Suprapubic skin (tissue), 4 donors: ENCODE results near the gene FABP1. TPM values are rescaled to one million over a fixed set of nuclear protein-coding genes. Genes with fewer than 3 reads are reported as not detected.

ENCODE experiments used
- DNase-seq, 2 donors: peaks; one replicate each; pipeline ENCODE4 v3.0.0-alpha.2; 2019; ENCODE audit warnings: low spot score in 2 of 2
- H3K27ac ChIP-seq: fragments of 200-600 bp; sonication (generic); one replicate; pipeline ENCODE4 v1.5.1; 2019
- H3K27me3 ChIP-seq: fragments of 200-600 bp; sonication (generic); one replicate; pipeline ENCODE4 v1.5.1; 2019
- H3K36me3 ChIP-seq: fragments of 200-600 bp; sonication (generic); one replicate; pipeline ENCODE4 v1.5.1; 2019
- H3K4me1 ChIP-seq: fragments of 200-600 bp; sonication (generic); one replicate; pipeline ENCODE4 v1.5.1; 2019
- H3K4me3 ChIP-seq: fragments of 200-600 bp; sonication (generic); one replicate; pipeline ENCODE4 v1.5.1; 2019; ENCODE audit warnings: mild to moderate bottlenecking
- H3K9me3 ChIP-seq: fragments of 200-600 bp; sonication (generic); one replicate; pipeline ENCODE4 v1.5.1; 2019
- CTCF ChIP-seq, 2 donors: fragments of 200-600 bp in 1 of 2; fragments of 450-650 bp in 1 of 2; sonication (generic) in 1 of 2; IDR thresholded peaks; one replicate each; pipeline ENCODE4 v1.5.1; 2016 to 2019; ENCODE audit warnings: antibody characterized with exemption in 2 of 2, mild to moderate bottlenecking in 1 of 2, moderate library complexity in 1 of 2
- EP300 ChIP-seq: sonication (generic); formaldehyde crosslinking; IDR thresholded peaks from one replicate; pipeline ENCODE4 v1.6.1; 2017; ENCODE audit warnings: antibody characterized with exemption
- POLR2A ChIP-seq, 2 donors: fragments of 450-650 bp; IDR thresholded peaks; one replicate each; pipeline ENCODE4 v1.6.1; 2017; ENCODE audit warnings: antibody characterized with exemption in 2 of 2, mild to moderate bottlenecking in 2 of 2, moderate library complexity in 2 of 2
- POLR2AphosphoS5 ChIP-seq, 3 donors: sonication (generic); formaldehyde crosslinking; IDR thresholded peaks; one replicate each; pipeline ENCODE4 v1.6.1; 2017; ENCODE audit warnings: antibody characterized with exemption in 3 of 3
- WGBS: methylation state at CpG from one replicate; pipeline ENCODE4 v1.1.5; 2018; 5-methylcytosine and 5-hydroxymethylcytosine counted together
- total RNA-seq, 4 donors: library from RNA; depleted of rRNA; stranded (reverse); fragments of >200 nt; gene quantifications; one replicate each; pipeline ENCODE4 v1.1.0, GENCODE V29; 2016

Gene FABP1
- 1 to 10 TPM in 1 of 4 donors, not detected in 3; 6.8 TPM for total RNA-seq

- no peak within 1 kb of the TSS for H3K27ac ChIP-seq
- WGBS, result 76% methylated on average over 12 of the region's 12 CpGs
- DNase-seq, result no peak
- H3K36me3 ChIP-seq, result no peaks in the 10 kb centered on the region
- TF ChIP-seq POLR2A (IDR thresholded peaks at IDR 0.05), result no peak
- TF ChIP-seq POLR2AphosphoS5 (IDR thresholded peaks at IDR 0.05), result no peak
- no peak for TF ChIP-seq EP300
- TF ChIP-seq CTCF (IDR thresholded peaks at IDR 0.05), result no peak
- peaks cover 3% of the 10 kb centered on the region for H3K27me3 ChIP-seq
- H3K9me3 ChIP-seq, result no peaks in the 10 kb centered on the region
- H3K4me3 ChIP-seq, result no peak within 1 kb of the TSS
- no peaks in the 10 kb centered on the region for H3K4me1 ChIP-seq
Observed at GRCh38 chr2:88127888-88128653, at the start of gene FABP1. Gene FABP1, minus strand, starts transcription at chr2:88128062. Its CDS starts 45 bp downstream, at chr2:88128017.

GRCh38 chr2:88177556-88177955 lies 49.7 kb upstream of the FABP1 start:
- no peaks in the 10 kb centered on the region for H3K9me3 ChIP-seq
- H3K27me3 ChIP-seq, result no peaks in the 10 kb centered on the region
- no peaks in the 10 kb centered on the region for H3K4me1 ChIP-seq
- H3K4me3 ChIP-seq, result no peak overlapping the region
- WGBS, result 87% methylated on average over 3 of the region's 3 CpGs
- no peak overlapping the region for H3K27ac ChIP-seq
- TF ChIP-seq POLR2AphosphoS5 (IDR thresholded peaks at IDR 0.05) (no peak), CTCF (IDR thresholded peaks at IDR 0.05) (no peak), EP300 (no peak)
- no peak for DNase-seq
- H3K36me3 ChIP-seq, result peaks cover 9% of the 10 kb centered on the region

- Histone ChIP-seq H3K27me3 (no peaks in the 10 kb centered on the region), H3K36me3 (peaks cover 4% of the 10 kb centered on the region), H3K4me1 (peaks cover under 1% of the 10 kb centered on the region), H3K9me3 (no peaks in the 10 kb centered on the region), H3K27ac (no peak overlapping the region), H3K4me3 (no peak overlapping the region)
- WGBS, result 75% methylated on average over 3 of the region's 3 CpGs
- no peak for DNase-seq
- TF ChIP-seq POLR2AphosphoS5 (IDR thresholded peaks at IDR 0.05) (no peak), EP300 (no peak), POLR2A (IDR thresholded peaks at IDR 0.05) (no peak), CTCF (IDR thresholded peaks at IDR 0.05) (no peak)
Observed at GRCh38 chr2:88176352-88176984, 48.6 kb upstream of the FABP1 start.

- Histone ChIP-seq H3K27me3 (no peaks in the 10 kb centered on the region), H3K27ac (no peak overlapping the region), H3K4me1 (peaks cover 9% of the 10 kb centered on the region), H3K36me3 (no peaks in the 10 kb centered on the region), H3K4me3 (no peak overlapping the region), H3K9me3 (no peaks in the 10 kb centered on the region)
- TF ChIP-seq EP300 (no peak), POLR2A (IDR thresholded peaks at IDR 0.05) (no peak), POLR2AphosphoS5 (IDR thresholded peaks at IDR 0.05) (no peak), CTCF (IDR thresholded peaks at IDR 0.05) (no peak)
- 98% methylated on average over 4 of the region's 6 CpGs for WGBS
- DNase-seq, result no peak
Observed at GRCh38 chr2:88172882-88173281, 45.0 kb upstream of the FABP1 start.

- DNase-seq, result no peak
- no peaks in the 10 kb centered on the region for H3K27me3 ChIP-seq
- H3K36me3 ChIP-seq, result no peaks in the 10 kb centered on the region
- TF ChIP-seq POLR2AphosphoS5 (IDR thresholded peaks at IDR 0.05), result no peak
- no peak for TF ChIP-seq CTCF (IDR thresholded peaks at IDR 0.05)
- no peak for TF ChIP-seq EP300
- TF ChIP-seq POLR2A (IDR thresholded peaks at IDR 0.05), result no peak
- no peak overlapping the region for H3K4me3 ChIP-seq
- no peak overlapping the region for H3K27ac ChIP-seq
- H3K9me3 ChIP-seq, result no peaks in the 10 kb centered on the region
- H3K4me1 ChIP-seq, result peaks cover 9% of the 10 kb centered on the region
- no CpG with 5 or more reads among the region's 1 CpG for WGBS
Observed at GRCh38 chr2:88171966-88172365, 44.1 kb upstream of the FABP1 start.
